ENCODE data around the gene MFSD11.

GRCh38 chr17:76812968-76813367 lies 75.0 kb downstream of the MFSD11 start:
- TF ChIP-seq USF2 (IDR thresholded peaks at IDR 0.05; ENCODE audit: low read length) (no peak), HDAC6 (IDR thresholded peaks at IDR 0.05; ENCODE audit: low read depth, low read length) (no peak), CTCF (IDR thresholded peaks at IDR 0.05; ENCODE audit: control extremely low read depth in 1 of 3, insufficient read depth in 1 of 3, low read depth in 1 of 3, low read length in 3 of 3) (no peak), RAD21 (IDR thresholded peaks at IDR 0.05 in 1 of 2, conservative IDR thresholded peaks at IDR 0.05 in 1 of 2; ENCODE audit: low read depth in 2 of 2, low read length in 2 of 2) (no peak), TAF7 (optimal IDR thresholded peaks at IDR 0.05; ENCODE audit: borderline replicate concordance, low read depth, low read length) (no peak), EZH2 (IDR thresholded peaks at IDR 0.05; ENCODE audit: low read depth, low read length, severe bottlenecking) (no peak), CEBPB (IDR thresholded peaks at IDR 0.05; ENCODE audit: low read depth, low read length) (no peak), SIX5 (IDR thresholded peaks at IDR 0.05; ENCODE audit: low read depth, low read length) (no peak), ZNF274 (IDR thresholded peaks at IDR 0.05; ENCODE audit: borderline replicate concordance, extremely low read depth, low read length) (no peak), TCF12 (IDR thresholded peaks at IDR 0.05; ENCODE audit: low read depth, low read length) (no peak)
